ENCODE data around the gene NCKAP1.

The NCKAP1 gene

DNA sequence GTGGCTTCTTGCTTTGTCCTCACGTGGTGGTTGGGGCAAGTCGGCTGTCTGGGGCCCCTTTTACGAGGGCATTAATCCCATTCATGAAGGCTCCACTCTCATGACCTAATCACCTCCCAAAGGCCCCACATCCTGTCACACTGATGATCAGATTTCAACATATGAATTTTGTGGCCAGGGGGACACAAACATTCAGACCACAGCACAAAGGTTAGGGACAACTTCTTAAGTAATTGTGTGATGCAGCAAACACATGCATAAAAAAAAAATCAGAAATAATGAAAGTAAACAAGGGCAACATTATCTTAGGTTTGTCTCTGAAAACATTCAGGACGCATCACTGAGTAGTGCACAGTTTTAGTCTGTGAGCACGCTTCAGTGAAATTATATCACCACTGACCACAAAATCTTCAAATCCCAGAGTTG is 117.6 kb downstream of the NCKAP1 start (continued):
- TF ChIP-seq, protein P1, sequence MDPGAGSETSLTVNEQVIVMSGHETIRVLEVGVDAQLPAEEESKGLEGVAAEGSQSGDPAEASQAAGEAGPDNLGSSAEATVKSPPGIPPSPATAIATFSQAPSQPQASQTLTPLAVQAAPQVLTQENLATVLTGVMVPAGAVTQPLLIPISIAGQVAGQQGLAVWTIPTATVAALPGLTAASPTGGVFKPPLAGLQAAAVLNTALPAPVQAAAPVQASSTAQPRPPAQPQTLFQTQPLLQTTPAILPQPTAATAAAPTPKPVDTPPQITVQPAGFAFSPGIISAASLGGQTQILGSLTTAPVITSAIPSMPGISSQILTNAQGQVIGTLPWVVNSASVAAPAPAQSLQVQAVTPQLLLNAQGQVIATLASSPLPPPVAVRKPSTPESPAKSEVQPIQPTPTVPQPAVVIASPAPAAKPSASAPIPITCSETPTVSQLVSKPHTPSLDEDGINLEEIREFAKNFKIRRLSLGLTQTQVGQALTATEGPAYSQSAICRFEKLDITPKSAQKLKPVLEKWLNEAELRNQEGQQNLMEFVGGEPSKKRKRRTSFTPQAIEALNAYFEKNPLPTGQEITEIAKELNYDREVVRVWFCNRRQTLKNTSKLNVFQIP (CRISPR knock-in tag; IDR thresholded peaks at IDR 0.05; ENCODE audit: borderline replicate concordance, low read depth): no peak
- no peak for TF ChIP-seq OSR1 (CRISPR knock-in tag; IDR thresholded peaks at IDR 0.05)
- TF ChIP-seq, protein P2, sequence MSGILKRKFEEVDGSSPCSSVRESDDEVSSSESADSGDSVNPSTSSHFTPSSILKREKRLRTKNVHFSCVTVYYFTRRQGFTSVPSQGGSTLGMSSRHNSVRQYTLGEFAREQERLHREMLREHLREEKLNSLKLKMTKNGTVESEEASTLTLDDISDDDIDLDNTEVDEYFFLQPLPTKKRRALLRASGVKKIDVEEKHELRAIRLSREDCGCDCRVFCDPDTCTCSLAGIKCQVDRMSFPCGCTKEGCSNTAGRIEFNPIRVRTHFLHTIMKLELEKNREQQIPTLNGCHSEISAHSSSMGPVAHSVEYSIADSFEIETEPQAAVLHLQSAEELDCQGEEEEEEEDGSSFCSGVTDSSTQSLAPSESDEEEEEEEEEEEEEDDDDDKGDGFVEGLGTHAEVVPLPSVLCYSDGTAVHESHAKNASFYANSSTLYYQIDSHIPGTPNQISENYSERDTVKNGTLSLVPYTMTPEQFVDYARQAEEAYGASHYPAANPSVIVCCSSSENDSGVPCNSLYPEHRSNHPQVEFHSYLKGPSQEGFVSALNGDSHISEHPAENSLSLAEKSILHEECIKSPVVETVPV (CRISPR knock-in tag; IDR thresholded peaks at IDR 0.05): no peak
- TF ChIP-seq ZFP30 (CRISPR knock-in tag; IDR thresholded peaks at IDR 0.05): no peak
- TF ChIP-seq, protein P3, sequence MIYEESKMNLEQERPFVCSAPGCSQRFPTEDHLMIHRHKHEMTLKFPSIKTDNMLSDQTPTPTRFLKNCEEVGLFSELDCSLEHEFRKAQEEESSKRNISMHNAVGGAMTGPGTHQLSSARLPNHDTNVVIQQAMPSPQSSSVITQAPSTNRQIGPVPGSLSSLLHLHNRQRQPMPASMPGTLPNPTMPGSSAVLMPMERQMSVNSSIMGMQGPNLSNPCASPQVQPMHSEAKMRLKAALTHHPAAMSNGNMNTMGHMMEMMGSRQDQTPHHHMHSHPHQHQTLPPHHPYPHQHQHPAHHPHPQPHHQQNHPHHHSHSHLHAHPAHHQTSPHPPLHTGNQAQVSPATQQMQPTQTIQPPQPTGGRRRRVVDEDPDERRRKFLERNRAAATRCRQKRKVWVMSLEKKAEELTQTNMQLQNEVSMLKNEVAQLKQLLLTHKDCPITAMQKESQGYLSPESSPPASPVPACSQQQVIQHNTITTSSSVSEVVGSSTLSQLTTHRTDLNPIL (CRISPR knock-in tag; IDR thresholded peaks at IDR 0.05; ENCODE audit: low read depth): no peak
- TF ChIP-seq CSDC2 (CRISPR knock-in tag; IDR thresholded peaks at IDR 0.05): no peak
- no peak for TF ChIP-seq ZNF565 (CRISPR knock-in tag; conservative IDR thresholded peaks at IDR 0.05; ENCODE audit: low read depth)
- no peak for TF ChIP-seq ARNTL (CRISPR knock-in tag; IDR thresholded peaks at IDR 0.05; ENCODE audit: borderline replicate concordance, low read depth)
- TF ChIP-seq SNAI2 (CRISPR knock-in tag; IDR thresholded peaks at IDR 0.05): no peak

DNA sequence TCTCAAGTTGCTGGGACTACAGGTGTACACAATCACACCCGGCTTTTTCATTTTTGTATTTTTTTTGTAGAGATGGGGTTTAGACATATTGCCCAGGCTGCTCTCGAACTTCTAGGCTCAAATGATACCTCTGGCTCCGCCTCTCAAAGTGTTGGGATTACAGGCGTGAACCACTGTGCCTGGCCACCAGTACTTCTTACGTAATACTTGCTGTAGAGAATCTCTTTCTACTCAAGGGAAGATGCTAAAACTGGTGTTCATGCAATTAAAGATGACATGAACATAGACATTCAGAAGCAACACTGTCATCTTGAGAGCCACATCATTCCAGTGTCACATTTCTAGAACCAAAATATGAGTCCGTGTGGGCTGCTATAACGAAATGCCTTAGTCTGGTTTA is 118.2 kb downstream of the NCKAP1 start:
- TF ChIP-seq, protein P4, sequence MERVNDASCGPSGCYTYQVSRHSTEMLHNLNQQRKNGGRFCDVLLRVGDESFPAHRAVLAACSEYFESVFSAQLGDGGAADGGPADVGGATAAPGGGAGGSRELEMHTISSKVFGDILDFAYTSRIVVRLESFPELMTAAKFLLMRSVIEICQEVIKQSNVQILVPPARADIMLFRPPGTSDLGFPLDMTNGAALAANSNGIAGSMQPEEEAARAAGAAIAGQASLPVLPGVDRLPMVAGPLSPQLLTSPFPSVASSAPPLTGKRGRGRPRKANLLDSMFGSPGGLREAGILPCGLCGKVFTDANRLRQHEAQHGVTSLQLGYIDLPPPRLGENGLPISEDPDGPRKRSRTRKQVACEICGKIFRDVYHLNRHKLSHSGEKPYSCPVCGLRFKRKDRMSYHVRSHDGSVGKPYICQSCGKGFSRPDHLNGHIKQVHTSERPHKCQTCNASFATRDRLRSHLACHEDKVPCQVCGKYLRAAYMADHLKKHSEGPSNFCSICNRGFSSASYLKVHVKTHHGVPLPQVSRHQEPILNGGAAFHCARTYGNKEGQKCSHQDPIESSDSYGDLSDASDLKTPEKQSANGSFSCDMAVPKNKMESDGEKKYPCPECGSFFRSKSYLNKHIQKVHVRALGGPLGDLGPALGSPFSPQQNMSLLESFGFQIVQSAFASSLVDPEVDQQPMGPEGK (CRISPR knock-in tag; IDR thresholded peaks at IDR 0.05; ENCODE audit: borderline replicate concordance): no peak
- no peak for TF ChIP-seq RARB (CRISPR knock-in tag; IDR thresholded peaks at IDR 0.05)
- TF ChIP-seq, protein P2 (CRISPR knock-in tag; IDR thresholded peaks at IDR 0.05): no peak
- TF ChIP-seq PPARA (CRISPR knock-in tag; IDR thresholded peaks at IDR 0.05; ENCODE audit: borderline replicate concordance): no peak
- TF ChIP-seq, protein P1 (CRISPR knock-in tag; IDR thresholded peaks at IDR 0.05; ENCODE audit: borderline replicate concordance, low read depth): no peak
- no peak for ATAC-seq

DNA sequence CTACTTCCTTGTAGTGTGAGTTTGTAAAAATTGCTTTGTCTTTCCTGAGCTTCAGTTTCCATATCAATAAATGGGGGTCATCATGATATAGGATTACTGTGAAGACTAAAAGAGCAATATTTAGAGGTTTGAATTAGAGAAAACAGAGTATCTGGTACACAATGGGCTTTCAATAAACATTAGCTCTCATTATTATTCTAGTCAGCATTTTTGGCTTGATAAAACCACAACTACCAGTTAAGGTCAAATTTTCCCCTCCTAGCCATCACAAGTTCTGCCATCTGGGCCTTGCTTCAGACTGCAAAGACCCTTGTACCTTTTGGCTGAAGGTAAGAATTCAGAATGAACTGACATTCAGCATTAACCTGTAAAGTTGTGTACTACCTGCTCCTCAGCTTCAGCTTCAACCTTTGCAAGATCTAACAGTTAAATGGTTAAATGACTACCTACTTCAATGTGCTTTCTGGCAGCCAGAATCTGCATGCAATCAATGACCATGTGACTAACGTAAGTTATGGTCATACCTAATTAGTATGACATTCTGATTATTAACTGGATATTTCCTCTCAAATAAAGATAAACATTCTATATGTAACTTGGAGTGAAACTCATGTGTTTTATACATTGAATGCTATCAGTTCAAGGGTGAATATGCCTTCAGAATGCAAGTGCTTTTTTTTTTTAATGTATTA is 119.2 kb downstream of the NCKAP1 start:
- TF ChIP-seq CSDC2 (CRISPR knock-in tag; IDR thresholded peaks at IDR 0.05) (no peak), ZC3H10 (CRISPR knock-in tag; IDR thresholded peaks at IDR 0.05) (no peak), ZNF70 (CRISPR knock-in tag; IDR thresholded peaks at IDR 0.05) (no peak), RARB (CRISPR knock-in tag; IDR thresholded peaks at IDR 0.05) (no peak), TCF4 (CRISPR knock-in tag; IDR thresholded peaks at IDR 0.05; ENCODE audit: borderline replicate concordance) (no peak), ZFP30 (CRISPR knock-in tag; IDR thresholded peaks at IDR 0.05) (no peak), ARNTL (CRISPR knock-in tag; IDR thresholded peaks at IDR 0.05; ENCODE audit: borderline replicate concordance, low read depth) (no peak), ZFP3 (CRISPR knock-in tag; IDR thresholded peaks at IDR 0.05) (no peak), GLIS3 (CRISPR knock-in tag; IDR thresholded peaks at IDR 0.05) (no peak), ZNF565 (CRISPR knock-in tag; conservative IDR thresholded peaks at IDR 0.05; ENCODE audit: low read depth) (no peak), ZNF8 (CRISPR knock-in tag; IDR thresholded peaks at IDR 0.05) (no peak), ESRRG (CRISPR knock-in tag; IDR thresholded peaks at IDR 0.05) (no peak)
- TF ChIP-seq, protein P1 (CRISPR knock-in tag; IDR thresholded peaks at IDR 0.05; ENCODE audit: borderline replicate concordance, low read depth): no peak
- no peak for ATAC-seq
